ENCODE measurements around the gene CEP135. TPM values are rescaled to one million over a fixed set of nuclear protein-coding genes. Genes with fewer than 3 reads are reported as not detected.

Gene CEP135
- total RNA-seq, 2 donors from 2014 or later, result 17.3 to 24.5 TPM

DNA sequence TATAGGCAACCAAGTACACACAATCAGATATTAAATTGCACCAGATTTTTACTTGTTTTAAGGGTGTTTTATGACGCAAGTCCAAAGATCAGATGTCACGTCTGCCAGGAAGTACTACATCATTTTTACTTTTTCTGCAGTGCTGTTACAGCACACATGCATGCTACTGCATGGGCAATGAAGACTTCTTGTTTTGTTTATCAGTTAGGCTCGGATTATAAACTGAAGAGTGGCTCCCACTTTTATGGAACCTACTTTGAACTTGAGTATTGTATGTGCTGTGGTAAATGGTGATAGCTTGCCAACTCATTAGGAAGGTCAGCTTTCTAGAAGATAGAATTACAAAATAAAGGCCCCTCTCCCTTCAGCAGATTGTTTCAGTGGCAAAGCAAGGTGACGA is 131.6 kb downstream of the CEP135 start:
- no peaks in the 10 kb centered on the region for H3K36me3 Mint-ChIP-seq
- no peak for ATAC-seq
- H3K9me3 Mint-ChIP-seq, result no peaks in the 10 kb centered on the region
- no peak overlapping the region for H3K4me3 Mint-ChIP-seq
- DNase-seq (ENCODE audit: low spot score), result no peak
- H3K27ac Mint-ChIP-seq, result no peak overlapping the region
- H3K27me3 Mint-ChIP-seq, result no peaks in the 10 kb centered on the region
- no peaks in the 10 kb centered on the region for H3K4me1 Mint-ChIP-seq (ENCODE audit: low read depth in 2 of 2)

DNA sequence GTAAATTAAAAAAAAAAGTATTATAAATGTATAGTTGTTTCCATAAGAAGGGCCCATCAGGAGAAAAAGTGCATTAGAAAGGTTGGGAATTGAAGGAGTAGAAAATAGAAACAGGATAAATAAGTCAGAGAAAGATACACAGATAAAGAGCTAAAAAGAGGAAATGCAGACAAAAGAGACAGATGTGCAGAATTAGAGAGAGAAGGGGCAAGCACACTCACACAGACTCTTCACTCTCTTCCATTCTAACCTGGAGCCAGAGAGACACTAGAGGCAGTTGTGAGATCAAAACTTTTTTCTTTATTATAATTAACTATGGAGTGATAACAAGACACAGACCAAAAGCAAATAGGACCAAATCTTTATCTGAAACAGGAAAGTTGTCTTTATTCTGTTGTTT is 134.1 kb downstream of the CEP135 start:
- H3K27me3 Mint-ChIP-seq, result no peaks in the 10 kb centered on the region
- no peak for DNase-seq (ENCODE audit: low spot score)
- ATAC-seq, result no peak
- H3K9me3 Mint-ChIP-seq, result no peaks in the 10 kb centered on the region
- H3K36me3 Mint-ChIP-seq, result no peaks in the 10 kb centered on the region
- no peaks in the 10 kb centered on the region for H3K4me1 Mint-ChIP-seq (ENCODE audit: low read depth in 2 of 2)
- H3K27ac Mint-ChIP-seq, result no peak overlapping the region
- no peak overlapping the region for H3K4me3 Mint-ChIP-seq

Other genes with a start within 250 kb of the CEP135 start
- not detected for gene EXOC1L, start 129.2 kb upstream of the CEP135 start, total RNA-seq
- 10 to 100 TPM; 22.1 to 26.1 TPM for gene EXOC1, start 95.3 kb upstream of the CEP135 start, total RNA-seq